Measurements from ENCODE around the gene NFKBIL1.

The NFKBIL1 gene

GRCh38 chr6:31581434-31582229 is 34.2 kb downstream of the NFKBIL1 start (continued):
- TF ChIP-seq TSHZ2 (CRISPR knock-in tag; IDR thresholded peaks at IDR 0.05) (no peak), ESRRG (CRISPR knock-in tag; IDR thresholded peaks at IDR 0.05) (no peak), CREB5 (CRISPR knock-in tag; IDR thresholded peaks at IDR 0.05; ENCODE audit: low read depth) (no peak)

GRCh38 chr6:31582230-31582643 is 34.8 kb downstream of the NFKBIL1 start, which contains the start of gene LTB:
Gene LTB (minus strand): TSS chr6:31582424. CDS start chr6:31582417, 7 bp downstream.
- TF ChIP-seq PPARA (CRISPR knock-in tag; IDR thresholded peaks at IDR 0.05; ENCODE audit: borderline replicate concordance) (no peak), RARB (CRISPR knock-in tag; IDR thresholded peaks at IDR 0.05) (no peak), POU6F1 (CRISPR knock-in tag; IDR thresholded peaks at IDR 0.05; ENCODE audit: borderline replicate concordance, low read depth) (no peak), PATZ1 (CRISPR knock-in tag; IDR thresholded peaks at IDR 0.05; ENCODE audit: borderline replicate concordance) (no peak), ESRRG (CRISPR knock-in tag; IDR thresholded peaks at IDR 0.05) (no peak), ZFP3 (CRISPR knock-in tag; IDR thresholded peaks at IDR 0.05) (no peak), ISL1 (CRISPR knock-in tag; IDR thresholded peaks at IDR 0.05) (no peak), GLIS3 (CRISPR knock-in tag; IDR thresholded peaks at IDR 0.05) (no peak)
- no peak for ATAC-seq

- TF ChIP-seq CSDC2 (CRISPR knock-in tag; IDR thresholded peaks at IDR 0.05) (no peak), ISL1 (CRISPR knock-in tag; IDR thresholded peaks at IDR 0.05) (no peak), CSRNP3 (CRISPR knock-in tag; IDR thresholded peaks at IDR 0.05) (no peak), GLIS3 (CRISPR knock-in tag; IDR thresholded peaks at IDR 0.05) (no peak), ZNF70 (CRISPR knock-in tag; IDR thresholded peaks at IDR 0.05) (no peak), BACH2 (CRISPR knock-in tag; IDR thresholded peaks at IDR 0.05; ENCODE audit: borderline replicate concordance) (no peak), ZFP3 (CRISPR knock-in tag; IDR thresholded peaks at IDR 0.05) (no peak), ZNF565 (CRISPR knock-in tag; conservative IDR thresholded peaks at IDR 0.05; ENCODE audit: low read depth) (no peak), CREB5 (CRISPR knock-in tag; IDR thresholded peaks at IDR 0.05; ENCODE audit: low read depth) (no peak), TSHZ2 (CRISPR knock-in tag; IDR thresholded peaks at IDR 0.05) (no peak)
- ATAC-seq: no peak
Measured at GRCh38 chr6:31585491-31585890, 38.1 kb downstream of the NFKBIL1 start.

Data from SK-N-SH treated with all-trans-retinoic acid at 6 μM for 48 hours (cell line).